H7 (cell line): ENCODE results near the gene TGFB3. TPM values are rescaled to one million over a fixed set of nuclear protein-coding genes. Genes with fewer than 3 reads are reported as not detected.

Source experiments
- DNase-seq: peaks from one replicate; pipeline ENCODE4 v3.0.0; 2012
- H3K27me3 ChIP-seq: 2 replicates; pipeline ENCODE4 v1.6.0; 2011; ENCODE audit warnings: mild to moderate bottlenecking, low read length; ENCODE audit not compliant: control insufficient read depth, insufficient read depth
- H3K36me3 ChIP-seq: replicated peaks from 2 replicates; pipeline ENCODE4 v1.5.1; 2011; ENCODE audit warnings: low read length; ENCODE audit not compliant: control insufficient read depth, insufficient read depth
- H3K4me3 ChIP-seq: 2 replicates; pipeline ENCODE4 v1.5.1; 2011; ENCODE audit warnings: low read depth, mild to moderate bottlenecking, control low read depth, low read length, moderate library complexity; ENCODE audit not compliant: insufficient read depth
- total RNA-seq: library from RNA; depleted of rRNA; stranded (reverse); fragments of >200 nt; shearing (Covaris generic); gene quantifications from 2 replicates; pipeline ENCODE4 v1.2.3, GENCODE V29; 2014

Gene TGFB3
- total RNA-seq, 1 experiment from 2014 or later = 0.97 TPM

DNA sequence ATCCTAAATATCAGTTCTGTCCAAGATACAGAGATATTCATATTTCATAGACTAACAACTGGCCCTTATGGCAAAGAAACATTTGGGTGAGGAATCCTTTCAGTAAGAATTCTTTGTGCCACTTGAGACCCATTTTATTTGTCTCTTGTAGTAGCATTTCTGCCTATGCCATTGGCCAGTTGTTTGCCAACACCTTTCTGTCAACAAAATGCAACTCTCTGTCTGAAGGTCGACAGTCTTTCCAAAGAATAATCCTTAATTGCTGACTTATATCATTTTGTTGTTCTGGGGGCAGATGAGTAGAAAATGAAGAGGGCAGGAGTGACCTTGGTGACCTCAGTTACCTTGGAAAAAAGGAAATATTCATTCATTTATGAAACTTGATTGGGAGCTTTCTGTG is 14.7 kb upstream of the TGFB3 start:
- no peak for DNase-seq
- no peaks in the 10 kb centered on the region; the same call in 1 of the 2 replicates for H3K36me3 ChIP-seq
- no peak overlapping the region for H3K4me3 ChIP-seq
- no peaks in the 10 kb centered on the region for H3K27me3 ChIP-seq

- DNase-seq = no peak
- no peak overlapping the region for H3K4me3 ChIP-seq
- no peaks in the 10 kb centered on the region; the same call in 1 of the 2 replicates for H3K36me3 ChIP-seq
- no peaks in the 10 kb centered on the region for H3K27me3 ChIP-seq
These were observed 13.7 kb upstream of the TGFB3 start for GRCh38 chr14:75995372-75996041.

DNA sequence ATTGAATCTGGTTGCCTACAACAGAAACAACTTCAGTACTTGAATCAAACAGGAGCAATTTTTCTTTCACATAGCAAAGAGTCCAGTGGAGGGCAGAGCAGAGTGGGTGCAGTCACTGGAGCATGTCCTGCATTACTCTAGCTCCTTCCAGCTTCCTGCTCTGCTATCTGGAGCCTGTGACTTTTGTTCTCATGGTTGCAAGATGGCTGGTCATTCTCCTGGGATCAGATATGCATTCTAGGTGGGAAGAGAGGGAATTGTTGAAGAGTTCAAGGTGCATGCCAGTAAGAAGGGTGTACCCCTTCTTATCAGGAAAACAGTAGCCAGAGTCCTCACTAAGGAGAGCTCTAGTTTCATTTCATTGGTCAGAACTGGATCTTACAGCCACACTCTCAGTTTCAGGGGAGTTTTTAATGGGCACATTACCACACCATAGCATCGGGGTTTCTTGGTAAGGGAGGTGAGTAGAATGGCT is 11.8 kb upstream of the TGFB3 start:
- Histone ChIP-seq H3K27me3 (no peaks in the 10 kb centered on the region), H3K36me3 (no peaks in the 10 kb centered on the region; the same call in 1 of the 2 replicates), H3K4me3 (no peak overlapping the region)
- DNase-seq = no peak

DNA sequence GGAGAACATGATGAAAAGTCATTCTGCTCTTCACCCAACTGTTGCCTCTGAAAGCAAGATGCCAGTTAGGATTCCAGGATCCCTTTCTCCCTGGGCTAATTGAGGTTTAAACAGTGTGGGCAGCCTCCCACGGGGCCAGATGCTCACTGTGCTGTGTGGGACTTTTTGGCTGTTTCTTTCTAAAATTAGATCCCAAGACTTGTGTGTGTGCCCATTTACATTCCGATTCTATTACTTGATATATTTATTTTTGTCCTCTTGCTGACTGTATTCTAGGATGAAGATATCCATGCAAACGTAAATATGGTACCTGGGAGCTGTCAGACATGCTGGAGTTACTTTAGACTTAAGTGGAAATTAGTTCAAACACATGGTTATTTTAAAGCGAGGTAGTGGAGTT is 10.0 kb upstream of the TGFB3 start:
- no peaks in the 10 kb centered on the region for H3K27me3 ChIP-seq
- no peak overlapping the region for H3K4me3 ChIP-seq
- no peaks in the 10 kb centered on the region; the same call in 1 of the 2 replicates for H3K36me3 ChIP-seq
- no peak for DNase-seq

DNA sequence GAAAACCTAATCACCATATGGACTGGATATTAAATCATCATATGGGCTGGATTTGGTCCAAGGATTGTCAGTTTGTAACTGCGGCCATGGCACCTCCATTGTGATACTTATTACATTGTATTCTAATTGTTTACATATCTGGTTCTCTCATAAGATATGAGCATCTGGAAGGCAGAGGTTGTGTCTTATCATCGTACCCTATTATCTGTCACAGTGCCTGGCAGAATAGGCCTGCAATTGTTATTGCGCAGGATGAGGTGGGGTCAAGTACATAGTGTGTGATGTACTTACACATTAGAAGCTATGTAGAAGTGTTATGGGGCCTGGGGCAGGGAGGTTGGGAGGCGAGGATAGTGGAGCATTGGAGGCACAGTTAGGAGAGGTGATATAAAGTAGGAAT is 8.5 kb upstream of the TGFB3 start:
- no peaks in the 10 kb centered on the region for H3K27me3 ChIP-seq
- no peaks in the 10 kb centered on the region; the same call in 1 of the 2 replicates for H3K36me3 ChIP-seq
- no peak for DNase-seq
- H3K4me3 ChIP-seq = no peak overlapping the region

- no peak overlapping the region for H3K4me3 ChIP-seq
- peaks cover 3% of the 10 kb centered on the region for H3K27me3 ChIP-seq
- DNase-seq = no peak
- no peaks in the 10 kb centered on the region; the same call in 1 of the 2 replicates for H3K36me3 ChIP-seq
These were observed 7.3 kb upstream of the TGFB3 start for GRCh38 chr14:75989134-75989533.

DNA sequence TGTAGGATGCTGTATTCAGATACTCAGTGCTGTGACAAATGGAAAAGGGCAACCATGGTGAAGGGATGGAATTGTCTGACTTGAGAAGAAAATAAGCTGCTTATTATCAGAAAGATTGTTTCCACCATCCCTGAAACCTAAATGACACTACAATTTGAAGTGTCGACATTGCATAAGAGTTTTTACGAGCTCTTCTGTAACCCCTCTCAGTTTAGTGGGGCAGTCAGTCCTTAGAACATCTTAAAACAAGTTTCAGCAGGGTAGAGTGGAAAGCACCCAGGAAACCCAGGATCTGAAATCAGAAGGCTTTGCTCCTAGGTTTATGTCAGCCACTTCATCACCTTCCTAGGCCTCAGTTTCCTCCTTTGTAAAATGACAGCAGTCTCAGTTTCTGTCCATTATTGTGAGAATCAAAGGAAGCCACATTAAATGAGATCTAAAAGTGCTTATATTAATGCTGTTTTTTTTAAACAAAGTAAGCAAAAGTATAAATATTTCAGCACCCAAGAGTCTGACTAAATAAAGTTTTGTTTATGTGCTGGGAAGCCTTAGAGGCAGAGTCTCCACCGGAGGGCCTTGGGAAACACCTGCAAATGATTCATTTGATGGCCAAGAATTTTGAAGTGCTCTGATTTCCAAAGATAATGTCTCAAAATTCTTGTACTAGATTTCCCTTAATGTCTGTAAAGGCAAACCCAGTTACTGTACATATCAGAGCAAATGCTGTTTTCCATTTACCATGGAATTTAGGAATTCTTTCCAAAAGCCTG is 5.6 kb upstream of the TGFB3 start:
- no peaks in the 10 kb centered on the region; the same call in 1 of the 2 replicates for H3K36me3 ChIP-seq
- H3K4me3 ChIP-seq = no peak overlapping the region
- peaks cover 14% of the 10 kb centered on the region for H3K27me3 ChIP-seq
- no peak for DNase-seq

GRCh38 chr14:75986439-75986765 is 4.6 kb upstream of the TGFB3 start:
- Histone ChIP-seq H3K27me3 (peaks cover 14% of the 10 kb centered on the region), H3K4me3 (peak overlapping the region; percentile 76), H3K36me3 (no peaks in the 10 kb centered on the region; the same call in 1 of the 2 replicates)
- DNase-seq = no peak

- peak within 1 kb of the TSS; percentile 76 for H3K4me3 ChIP-seq
- H3K27me3 ChIP-seq = peaks cover 14% of the 10 kb centered on the region
- no peaks in the 10 kb centered on the region for H3K36me3 ChIP-seq
- DNase-seq = peak; percentile 90
These were observed 4.0 kb upstream of the TGFB3 start, which contains the start of gene IFT43 for GRCh38 chr14:75985618-75986438. Gene IFT43 (plus strand): TSS chr14:75985763. CDS start chr14:75985787, 24 bp downstream.

DNA sequence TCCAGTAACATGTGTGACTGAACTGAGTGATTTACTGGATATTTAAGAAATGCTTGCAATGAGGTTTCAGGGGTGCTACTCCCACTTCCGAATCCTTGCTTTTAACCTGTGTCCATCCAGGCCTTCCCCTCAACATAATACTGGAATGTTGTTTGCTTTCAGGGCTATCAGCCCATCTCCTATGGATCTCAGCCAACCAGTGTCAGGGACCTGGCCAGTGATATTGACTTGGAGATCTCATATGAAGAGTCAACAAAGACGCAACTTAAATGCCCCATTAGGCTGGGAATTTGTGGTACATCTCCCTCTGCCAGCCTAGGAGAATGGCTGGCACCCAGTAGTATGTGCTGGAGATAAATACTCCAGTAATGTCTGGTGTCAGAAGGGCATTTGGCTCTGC is 2.9 kb upstream of the TGFB3 start:
- H3K36me3 ChIP-seq = no peaks in the 10 kb centered on the region
- peaks cover 14% of the 10 kb centered on the region for H3K27me3 ChIP-seq
- DNase-seq = no peak
- H3K4me3 ChIP-seq = no peak overlapping the region

GRCh38 chr14:75983019-75983358 is 1.2 kb upstream of the TGFB3 start:
- Histone ChIP-seq H3K27me3 (peaks cover 14% of the 10 kb centered on the region), H3K36me3 (no peaks in the 10 kb centered on the region), H3K4me3 (peak overlapping the region; percentile 64)
- DNase-seq = no peak

DNA sequence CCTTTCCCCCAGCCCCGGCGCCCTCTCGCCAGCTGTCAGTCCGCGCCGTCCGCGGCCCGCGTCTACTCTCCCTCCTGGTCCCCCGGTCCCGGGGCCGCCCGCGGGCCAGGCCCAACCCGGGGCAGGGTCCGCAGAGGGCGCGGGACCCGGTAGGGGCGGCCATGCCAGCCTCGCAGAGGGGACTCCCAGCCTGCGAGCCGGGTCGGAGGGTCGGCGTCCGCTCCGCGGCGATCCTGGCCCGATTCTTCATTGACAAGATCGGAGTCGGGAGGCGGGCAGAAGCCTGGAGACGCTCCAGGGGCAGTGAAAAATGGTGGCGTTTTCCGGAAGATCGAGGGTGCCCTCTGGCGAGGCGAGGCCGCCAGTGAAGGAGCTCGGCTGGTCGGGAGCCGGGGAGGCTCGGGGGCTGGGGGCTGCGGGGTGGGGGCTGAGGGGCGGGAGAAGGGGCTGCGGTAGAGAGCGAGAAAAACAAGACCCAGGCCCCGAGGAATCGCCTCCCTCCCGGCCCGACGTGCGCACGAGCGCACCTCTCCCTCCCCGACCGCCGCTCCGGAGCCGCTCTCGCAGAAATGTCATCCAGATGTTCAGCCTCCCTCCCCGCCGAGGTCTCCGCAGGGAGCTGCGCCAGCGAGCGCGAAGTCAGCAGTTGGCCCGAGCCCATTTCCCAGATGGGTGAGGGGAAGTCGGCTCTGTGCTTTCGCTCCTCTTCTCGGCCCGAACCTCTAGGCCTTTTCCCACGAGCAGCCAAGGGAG is 647 bp upstream of the TGFB3 start:
- Histone ChIP-seq H3K4me3 (peak overlapping the region; percentile 64), H3K27me3 (peaks cover 14% of the 10 kb centered on the region), H3K36me3 (no peaks in the 10 kb centered on the region)
- peak; percentile 93 for DNase-seq

DNA sequence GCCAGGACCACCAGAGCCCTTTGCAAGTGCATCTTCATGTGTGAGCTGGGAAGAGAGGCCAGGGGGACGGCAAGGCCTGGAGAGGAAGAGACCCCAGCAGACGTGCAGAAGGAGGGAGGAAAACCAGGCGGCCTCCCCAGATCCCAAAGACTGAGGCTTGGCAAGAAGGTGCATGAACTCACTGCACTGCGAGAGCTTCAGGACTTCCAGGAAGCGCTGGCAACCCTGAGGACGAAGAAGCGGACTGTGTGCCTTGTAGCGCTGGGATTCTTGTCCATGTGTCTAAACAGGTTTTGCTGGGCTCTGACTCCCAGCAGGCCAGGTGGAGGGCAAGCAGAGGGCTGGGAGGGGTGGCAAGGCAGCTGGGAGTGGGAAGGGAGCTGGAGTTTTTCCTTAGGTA is 939 bp downstream of the TGFB3 start:
- Histone ChIP-seq H3K36me3 (no peaks in the 10 kb centered on the region), H3K4me3 (no peak overlapping the region), H3K27me3 (peaks cover 14% of the 10 kb centered on the region)
- DNase-seq = no peak
